GM06990 (cell line): ENCODE measurements around the gene ARF5.

Source experiments
- DNase-seq: peaks from one replicate; pipeline ENCODE4 v3.0.0-alpha.2; 2011; ENCODE audit not compliant: insufficient read length; ENCODE audit errors: extremely low read depth
- H3K27me3 ChIP-seq: replicated peaks from 2 replicates; pipeline ENCODE4 v1.6.0; 2011; ENCODE audit warnings: low read length; ENCODE audit not compliant: control insufficient read depth, insufficient read depth
- H3K36me3 ChIP-seq: 2 replicates; pipeline ENCODE4 v1.5.1; 2011; ENCODE audit warnings: low read length; ENCODE audit not compliant: control insufficient read depth, insufficient read depth
- H3K4me3 ChIP-seq: replicated peaks from 2 replicates; pipeline ENCODE4 v1.5.1; 2011; ENCODE audit warnings: low read depth, mild to moderate bottlenecking, control low read depth, low read length
- CTCF ChIP-seq: IDR thresholded peaks from 2 replicates; pipeline ENCODE4 v1.5.1; 2011; ENCODE audit warnings: low read length, control low read depth, mild to moderate bottlenecking, inconsistent platforms; ENCODE audit not compliant: insufficient read depth, poor library complexity, severe bottlenecking

ARF5 gene

GRCh38 chr7:127589896-127590295 is 1.7 kb downstream of the ARF5 start:
- Histone ChIP-seq H3K4me3 (no peak overlapping the region), H3K27me3 (no peaks in the 10 kb centered on the region), H3K36me3 (peaks cover 6% of the 10 kb centered on the region)
- DNase-seq, result no peak
- no peak for TF ChIP-seq CTCF

DNA sequence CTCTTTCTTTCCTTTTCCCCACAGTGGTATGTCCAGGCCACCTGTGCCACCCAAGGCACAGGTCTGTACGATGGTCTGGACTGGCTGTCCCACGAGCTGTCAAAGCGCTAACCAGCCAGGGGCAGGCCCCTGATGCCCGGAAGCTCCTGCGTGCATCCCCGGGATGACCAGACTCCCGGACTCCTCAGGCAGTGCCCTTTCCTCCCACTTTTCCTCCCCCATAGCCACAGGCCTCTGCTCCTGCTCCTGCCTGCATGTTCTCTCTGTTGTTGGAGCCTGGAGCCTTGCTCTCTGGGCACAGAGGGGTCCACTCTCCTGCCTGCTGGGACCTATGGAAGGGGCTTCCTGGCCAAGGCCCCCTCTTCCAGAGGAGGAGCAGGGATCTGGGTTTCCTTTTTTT is 3.0 kb downstream of the ARF5 start:
- Histone ChIP-seq H3K36me3 (peaks cover 6% of the 10 kb centered on the region), H3K27me3 (no peaks in the 10 kb centered on the region), H3K4me3 (no peak overlapping the region)
- no peak for DNase-seq
- no peak for TF ChIP-seq CTCF

DNA sequence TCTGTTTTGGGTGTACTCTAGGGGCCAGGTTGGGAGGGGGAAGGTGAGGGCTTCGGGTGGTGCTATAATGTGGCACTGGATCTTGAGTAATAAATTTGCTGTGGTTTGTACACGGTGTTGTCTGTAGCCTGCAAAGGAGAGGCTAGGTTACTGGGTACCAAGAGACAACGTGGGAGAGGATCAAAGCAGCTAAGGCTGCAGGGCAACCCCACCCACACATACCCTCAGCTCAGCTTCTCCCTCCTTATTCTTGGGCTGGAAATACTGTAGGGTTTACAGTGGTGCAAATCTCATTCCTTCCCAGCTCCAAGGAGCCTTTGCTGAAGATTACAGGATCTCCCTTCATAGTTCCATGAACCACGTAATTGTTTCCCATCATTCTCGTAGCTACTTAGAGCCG is 3.4 kb downstream of the ARF5 start:
- Histone ChIP-seq H3K4me3 (no peak overlapping the region), H3K36me3 (peaks cover 6% of the 10 kb centered on the region), H3K27me3 (no peaks in the 10 kb centered on the region)
- DNase-seq, result no peak
- TF ChIP-seq CTCF, result no peak

GRCh38 chr7:127592550-127592949 is 4.3 kb downstream of the ARF5 start:
- Histone ChIP-seq H3K27me3 (no peaks in the 10 kb centered on the region), H3K36me3 (peaks cover 6% of the 10 kb centered on the region), H3K4me3 (no peak overlapping the region)
- TF ChIP-seq CTCF, result no peak
- DNase-seq, result no peak

GRCh38 chr7:127594490-127594889 is 6.3 kb downstream of the ARF5 start:
- H3K27me3 ChIP-seq, result no peaks in the 10 kb centered on the region
- DNase-seq, result no peak
- peaks cover 6% of the 10 kb centered on the region for H3K36me3 ChIP-seq
- H3K4me3 ChIP-seq, result no peak overlapping the region
- TF ChIP-seq CTCF, result no peak

DNA sequence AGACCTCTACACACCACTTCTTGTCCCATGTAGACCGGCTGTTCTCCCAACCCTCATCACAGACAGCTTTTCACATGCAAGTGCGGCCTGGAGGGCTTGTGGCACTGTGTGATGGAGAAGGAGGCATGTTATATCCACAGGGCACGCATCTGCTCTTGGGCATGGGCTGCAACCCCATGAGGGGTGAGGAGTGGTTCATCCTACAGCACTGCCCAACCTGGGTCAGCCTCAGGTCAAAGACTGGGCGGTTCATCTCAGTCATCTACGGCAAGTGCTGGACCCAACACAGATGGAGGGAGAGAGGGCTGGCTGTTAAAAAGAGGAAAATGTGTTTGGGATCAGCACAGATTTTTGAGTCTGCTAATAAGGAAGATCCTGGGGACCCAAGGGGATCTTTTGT is 7.5 kb downstream of the ARF5 start:
- no peak for DNase-seq
- Histone ChIP-seq H3K27me3 (no peaks in the 10 kb centered on the region), H3K36me3 (peaks cover 6% of the 10 kb centered on the region), H3K4me3 (no peak overlapping the region)
- TF ChIP-seq CTCF, result no peak
